ENCODE measurements around the gene UQCR10.
A peak's percentile ranks its signal among the peaks of the same experiment; 100 is the strongest.

Gene UQCR10

GRCh38 chr22:29767171-29768051 lies at the start of gene UQCR10:
Gene UQCR10, plus strand, starts transcription at chr22:29767369. Its CDS starts 30 bp downstream, at chr22:29767399.
- H3K4me1 Mint-ChIP-seq (ENCODE audit: low read depth): peaks cover 36% of the 10 kb centered on the region
- H3K27me3 Mint-ChIP-seq: no peaks in the 10 kb centered on the region
- H3K9me3 Mint-ChIP-seq: no peaks in the 10 kb centered on the region
- H3K36me3 Mint-ChIP-seq (ENCODE audit: low read depth): peaks cover 45% of the 10 kb centered on the region
- intact Hi-C loops (cut with micrococcal nuclease): loop anchor here (5.0 to 10.0 kb wide), 2 partner anchors 57 to 75 kb away; no protein-coding TSS in a partner anchor
- peak within 1 kb of the TSS; percentile 96 for H3K27ac Mint-ChIP-seq
- peak within 1 kb of the TSS; percentile 98 for H3K4me3 Mint-ChIP-seq

- no peak overlapping the region for H3K27ac Mint-ChIP-seq
- no peak overlapping the region for H3K4me3 Mint-ChIP-seq
- no peaks in the 10 kb centered on the region for H3K4me1 Mint-ChIP-seq (ENCODE audit: low read depth)
- H3K27me3 Mint-ChIP-seq: peaks cover 70% of the 10 kb centered on the region
- no peaks in the 10 kb centered on the region for H3K36me3 Mint-ChIP-seq (ENCODE audit: low read depth)
- H3K9me3 Mint-ChIP-seq: no peaks in the 10 kb centered on the region
- intact Hi-C loops (cut with micrococcal nuclease): no loop called here
Measured at GRCh38 chr22:29717789-29718188, 49.4 kb upstream of the UQCR10 start.

GRCh38 chr22:29718949-29719898 lies 47.9 kb upstream of the UQCR10 start:
- no peaks in the 10 kb centered on the region for H3K4me1 Mint-ChIP-seq (ENCODE audit: low read depth)
- no peaks in the 10 kb centered on the region for H3K9me3 Mint-ChIP-seq
- peaks cover 78% of the 10 kb centered on the region for H3K27me3 Mint-ChIP-seq
- H3K27ac Mint-ChIP-seq: no peak overlapping the region
- no peaks in the 10 kb centered on the region for H3K36me3 Mint-ChIP-seq (ENCODE audit: low read depth)
- intact Hi-C loops (cut with micrococcal nuclease): no loop called here
- no peak overlapping the region for H3K4me3 Mint-ChIP-seq

GRCh38 chr22:29719899-29720645 lies 47.1 kb upstream of the UQCR10 start, which contains the start of gene CABP7:
Gene CABP7, plus strand, starts transcription at chr22:29720003. Its CDS starts 422 bp downstream, at chr22:29720425.
- H3K4me1 Mint-ChIP-seq (ENCODE audit: low read depth): no peaks in the 10 kb centered on the region
- peaks cover 76% of the 10 kb centered on the region for H3K27me3 Mint-ChIP-seq
- no peaks in the 10 kb centered on the region for H3K9me3 Mint-ChIP-seq
- intact Hi-C loops (cut with micrococcal nuclease): no loop called here
- no peak within 1 kb of the TSS for H3K4me3 Mint-ChIP-seq
- no peaks in the 10 kb centered on the region for H3K36me3 Mint-ChIP-seq (ENCODE audit: low read depth)
- no peak within 1 kb of the TSS for H3K27ac Mint-ChIP-seq

GRCh38 chr22:29720811-29721323 lies 46.3 kb upstream of the UQCR10 start:
- Mint-ChIP-seq H3K4me1 (ENCODE audit: low read depth) (no peaks in the 10 kb centered on the region), H3K4me3 (no peak overlapping the region), H3K36me3 (ENCODE audit: low read depth) (no peaks in the 10 kb centered on the region), H3K27me3 (peaks cover 76% of the 10 kb centered on the region), H3K9me3 (no peaks in the 10 kb centered on the region), H3K27ac (no peak overlapping the region)
- intact Hi-C loops (cut with micrococcal nuclease): no loop called here

- Mint-ChIP-seq H3K27ac (no peak overlapping the region), H3K9me3 (no peaks in the 10 kb centered on the region), H3K27me3 (peaks cover 68% of the 10 kb centered on the region), H3K4me1 (ENCODE audit: low read depth) (no peaks in the 10 kb centered on the region), H3K36me3 (ENCODE audit: low read depth) (no peaks in the 10 kb centered on the region), H3K4me3 (no peak overlapping the region)
- intact Hi-C loops (cut with micrococcal nuclease): no loop called here
Measured at GRCh38 chr22:29722151-29722550, 45.0 kb upstream of the UQCR10 start.

- H3K4me3 Mint-ChIP-seq: no peak overlapping the region
- H3K27ac Mint-ChIP-seq: no peak overlapping the region
- intact Hi-C loops (cut with micrococcal nuclease): no loop called here
- H3K4me1 Mint-ChIP-seq (ENCODE audit: low read depth): no peaks in the 10 kb centered on the region
- no peaks in the 10 kb centered on the region for H3K36me3 Mint-ChIP-seq (ENCODE audit: low read depth)
- H3K27me3 Mint-ChIP-seq: peaks cover 64% of the 10 kb centered on the region
- H3K9me3 Mint-ChIP-seq: no peaks in the 10 kb centered on the region
Measured at GRCh38 chr22:29722587-29722986, 44.6 kb upstream of the UQCR10 start.

- intact Hi-C loops (cut with micrococcal nuclease): no loop called here
- no peak overlapping the region for H3K27ac Mint-ChIP-seq
- H3K36me3 Mint-ChIP-seq (ENCODE audit: low read depth): peaks cover 2% of the 10 kb centered on the region
- no peaks in the 10 kb centered on the region for H3K4me1 Mint-ChIP-seq (ENCODE audit: low read depth)
- H3K27me3 Mint-ChIP-seq: peaks cover 53% of the 10 kb centered on the region
- no peaks in the 10 kb centered on the region for H3K9me3 Mint-ChIP-seq
- H3K4me3 Mint-ChIP-seq: no peak overlapping the region
Measured at GRCh38 chr22:29723766-29724165, 43.4 kb upstream of the UQCR10 start.

GRCh38 chr22:29724843-29725242 lies 42.3 kb upstream of the UQCR10 start:
- Mint-ChIP-seq H3K4me1 (ENCODE audit: low read depth) (no peaks in the 10 kb centered on the region), H3K4me3 (no peak overlapping the region), H3K27me3 (peaks cover 44% of the 10 kb centered on the region), H3K36me3 (ENCODE audit: low read depth) (peaks cover 10% of the 10 kb centered on the region), H3K27ac (no peak overlapping the region), H3K9me3 (no peaks in the 10 kb centered on the region)
- intact Hi-C loops (cut with micrococcal nuclease): no loop called here

GRCh38 chr22:29726106-29726505 lies 41.1 kb upstream of the UQCR10 start:
- Mint-ChIP-seq H3K27me3 (peaks cover 39% of the 10 kb centered on the region), H3K4me3 (no peak overlapping the region), H3K27ac (no peak overlapping the region), H3K4me1 (ENCODE audit: low read depth) (no peaks in the 10 kb centered on the region), H3K9me3 (no peaks in the 10 kb centered on the region), H3K36me3 (ENCODE audit: low read depth) (peaks cover 23% of the 10 kb centered on the region)
- intact Hi-C loops (cut with micrococcal nuclease): no loop called here

- Mint-ChIP-seq H3K27me3 (peaks cover 34% of the 10 kb centered on the region), H3K4me3 (no peak overlapping the region), H3K27ac (no peak overlapping the region), H3K9me3 (no peaks in the 10 kb centered on the region), H3K36me3 (ENCODE audit: low read depth) (peaks cover 27% of the 10 kb centered on the region), H3K4me1 (ENCODE audit: low read depth) (no peaks in the 10 kb centered on the region)
- intact Hi-C loops (cut with micrococcal nuclease): no loop called here
Measured at GRCh38 chr22:29726512-29727130, 40.5 kb upstream of the UQCR10 start.

- H3K9me3 Mint-ChIP-seq: no peaks in the 10 kb centered on the region
- intact Hi-C loops (cut with micrococcal nuclease): no loop called here
- H3K36me3 Mint-ChIP-seq (ENCODE audit: low read depth): peaks cover 32% of the 10 kb centered on the region
- H3K27ac Mint-ChIP-seq: no peak overlapping the region
- no peak overlapping the region for H3K4me3 Mint-ChIP-seq
- peaks cover 29% of the 10 kb centered on the region for H3K27me3 Mint-ChIP-seq
- H3K4me1 Mint-ChIP-seq (ENCODE audit: low read depth): no peaks in the 10 kb centered on the region
Measured at GRCh38 chr22:29727131-29727523, 40.0 kb upstream of the UQCR10 start.

GRCh38 chr22:29729161-29729560 lies 38.0 kb upstream of the UQCR10 start:
- intact Hi-C loops (cut with micrococcal nuclease): no loop called here
- Mint-ChIP-seq H3K4me3 (no peak overlapping the region), H3K27me3 (peaks cover 13% of the 10 kb centered on the region), H3K9me3 (no peaks in the 10 kb centered on the region), H3K27ac (no peak overlapping the region), H3K36me3 (ENCODE audit: low read depth) (peaks cover 48% of the 10 kb centered on the region), H3K4me1 (ENCODE audit: low read depth) (no peaks in the 10 kb centered on the region)
